Measurements from ENCODE around the gene ZNF77. TPM values are rescaled to one million over a fixed set of nuclear protein-coding genes. Genes with fewer than 3 reads are reported as not detected.

ZNF77 gene
- total and polyA plus RNA-seq, 2 donors (not counting 1 experiment from before 2014, with no cell fraction given) = 4.0 to 6.4 TPM

DNA sequence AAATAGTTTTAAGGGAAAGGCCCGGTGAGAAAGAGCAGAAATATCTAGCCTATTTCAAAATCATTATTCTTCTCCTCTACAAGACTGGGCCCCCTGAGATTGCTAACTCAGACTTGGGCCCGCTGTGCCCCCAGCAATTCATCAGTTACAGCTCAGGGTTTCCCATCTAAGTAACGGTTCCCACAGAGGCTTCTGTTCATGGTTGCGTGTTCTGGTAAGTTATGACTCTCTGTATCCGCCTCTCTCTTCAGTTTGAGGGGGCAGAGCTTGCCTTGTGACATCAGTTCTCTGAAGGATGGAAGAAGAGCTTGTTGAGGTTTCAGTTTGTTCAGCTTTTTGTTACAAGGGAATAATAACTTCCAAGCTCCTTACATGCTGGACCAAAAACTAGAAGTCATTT is 32.5 kb downstream of the ZNF77 start:
- Histone ChIP-seq H3K36me3 (replicated peaks in 1 of 2; ENCODE audit: control extremely low read depth in 1 of 2, control insufficient read depth in 1 of 2, extremely low read depth in 1 of 2, insufficient read depth in 2 of 2, low read length in 1 of 2) (peaks cover 9 to 19% of the 10 kb centered on the region in 2 experiments), H3K4me3 (ENCODE audit: control extremely low read depth in 1 of 5, extremely low read depth in 1 of 5, insufficient read depth in 1 of 5, low read depth in 2 of 5, low read length in 4 of 5) (no peak overlapping the region), H3K27ac (ENCODE audit: low read length in 2 of 2) (no peak overlapping the region), H4K20me1 (ENCODE audit: control insufficient read depth, insufficient read depth, low read length, poor library complexity, severe bottlenecking) (no peaks in the 10 kb centered on the region), H3K4me2 (replicated peaks; ENCODE audit: low read depth, low read length, poor library complexity, severe bottlenecking) (no peak overlapping the region), H3K27me3 (replicated peaks in 1 of 4; ENCODE audit: control extremely low read depth in 1 of 4, control insufficient read depth in 3 of 4, insufficient read depth in 4 of 4, low read length in 3 of 4) (no peaks in the 10 kb centered on the region), H3K9me3 (ENCODE audit: control extremely low read depth in 1 of 3, control insufficient read depth in 2 of 3, insufficient read depth in 1 of 3, low read length in 2 of 3) (peaks cover 3 to 8% (median 5%) of the 10 kb centered on the region in 3 donors), H3K9ac (ENCODE audit: low read length) (no peak overlapping the region), H3K79me2 (ENCODE audit: control insufficient read depth, insufficient read depth, low read length) (peaks cover 34% of the 10 kb centered on the region), H2AFZ (ENCODE audit: insufficient read depth, low read depth, low read length, poor library complexity, severe bottlenecking) (no peak overlapping the region), H3K4me1 (ENCODE audit: control insufficient read depth in 2 of 2, insufficient read depth in 2 of 2, low read length in 2 of 2) (no peaks in the 10 kb centered on the region)
- WGBS (ENCODE audit: insufficient coverage) = 100% methylated on average over 2 of the region's 5 CpGs
- TF ChIP-seq, protein P1, sequence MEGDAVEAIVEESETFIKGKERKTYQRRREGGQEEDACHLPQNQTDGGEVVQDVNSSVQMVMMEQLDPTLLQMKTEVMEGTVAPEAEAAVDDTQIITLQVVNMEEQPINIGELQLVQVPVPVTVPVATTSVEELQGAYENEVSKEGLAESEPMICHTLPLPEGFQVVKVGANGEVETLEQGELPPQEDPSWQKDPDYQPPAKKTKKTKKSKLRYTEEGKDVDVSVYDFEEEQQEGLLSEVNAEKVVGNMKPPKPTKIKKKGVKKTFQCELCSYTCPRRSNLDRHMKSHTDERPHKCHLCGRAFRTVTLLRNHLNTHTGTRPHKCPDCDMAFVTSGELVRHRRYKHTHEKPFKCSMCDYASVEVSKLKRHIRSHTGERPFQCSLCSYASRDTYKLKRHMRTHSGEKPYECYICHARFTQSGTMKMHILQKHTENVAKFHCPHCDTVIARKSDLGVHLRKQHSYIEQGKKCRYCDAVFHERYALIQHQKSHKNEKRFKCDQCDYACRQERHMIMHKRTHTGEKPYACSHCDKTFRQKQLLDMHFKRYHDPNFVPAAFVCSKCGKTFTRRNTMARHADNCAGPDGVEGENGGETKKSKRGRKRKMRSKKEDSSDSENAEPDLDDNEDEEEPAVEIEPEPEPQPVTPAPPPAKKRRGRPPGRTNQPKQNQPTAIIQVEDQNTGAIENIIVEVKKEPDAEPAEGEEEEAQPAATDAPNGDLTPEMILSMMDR (IDR thresholded peaks at IDR 0.05) = no peak
- no peak for TF ChIP-seq EZH2 (IDR thresholded peaks at IDR 0.05; ENCODE audit: borderline replicate concordance, insufficient read depth, low read depth, low read length, poor library complexity, severe bottlenecking)
- intact Hi-C loops (cut with micrococcal nuclease) = no loop called here
- Mint-ChIP-seq H3K27ac (no peak overlapping the region), H3K4me3 (no peak overlapping the region), H3K27me3 (no peaks in the 10 kb centered on the region), H3K4me1 (peaks cover 5% of the 10 kb centered on the region), H3K9me3 (ENCODE audit: insufficient read depth) (peaks cover 6% of the 10 kb centered on the region)
- POLR2A ChIA-PET = no interaction called here
- no peak for DNase-seq
- CTCF ChIA-PET = no interaction called here
- no peak for ATAC-seq (ENCODE audit: low read depth)

DNA sequence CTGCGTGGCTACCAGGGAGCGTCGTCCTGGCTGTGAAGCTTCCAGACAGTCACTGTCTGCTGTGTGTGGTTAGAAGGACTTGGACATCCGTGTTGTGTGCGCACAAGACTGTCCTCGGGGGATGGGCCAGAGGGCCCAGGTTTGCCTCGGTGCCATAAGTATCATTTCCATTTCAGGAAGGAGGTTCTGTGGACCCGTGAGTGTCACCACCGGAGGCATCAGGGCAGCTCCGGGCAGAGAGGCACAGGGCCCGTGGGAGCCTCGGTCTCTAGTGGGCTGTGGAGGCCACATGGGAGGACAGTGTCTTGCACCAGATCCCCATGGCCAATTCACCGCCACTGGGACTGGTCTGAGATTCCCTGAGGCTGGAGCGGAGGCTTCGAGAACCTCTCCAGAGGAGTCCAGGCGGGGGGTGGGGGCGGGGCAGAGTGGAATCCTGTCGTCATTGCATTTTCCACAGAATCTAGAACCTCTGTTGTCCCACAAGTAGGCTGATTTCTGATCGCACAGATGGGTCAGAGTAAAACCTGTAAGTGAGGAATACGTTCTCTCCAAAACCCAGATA is 38.1 kb downstream of the ZNF77 start:
- Histone ChIP-seq H3K27me3 (replicated peaks in 1 of 4; ENCODE audit: control extremely low read depth in 1 of 4, control insufficient read depth in 3 of 4, insufficient read depth in 4 of 4, low read length in 3 of 4) (no peaks in the 10 kb centered on the region), H3K9me3 (ENCODE audit: control extremely low read depth in 1 of 3, control insufficient read depth in 2 of 3, insufficient read depth in 1 of 3, low read length in 2 of 3) (no peaks in the 10 kb centered on the region), H3K79me2 (ENCODE audit: control insufficient read depth, insufficient read depth, low read length) (peaks cover 67% of the 10 kb centered on the region), H3K36me3 (replicated peaks in 1 of 2; ENCODE audit: control extremely low read depth in 1 of 2, control insufficient read depth in 1 of 2, extremely low read depth in 1 of 2, insufficient read depth in 2 of 2, low read length in 1 of 2) (peaks cover 0 to 3% of the 10 kb centered on the region in 2 experiments), H3K4me2 (replicated peaks; ENCODE audit: low read depth, low read length, poor library complexity, severe bottlenecking) (no peak overlapping the region), H2AFZ (ENCODE audit: insufficient read depth, low read depth, low read length, poor library complexity, severe bottlenecking) (no peak overlapping the region), H3K27ac (ENCODE audit: low read length in 2 of 2) (no peak overlapping the region), H3K9ac (ENCODE audit: low read length) (no peak overlapping the region), H3K4me3 (ENCODE audit: control extremely low read depth in 1 of 5, extremely low read depth in 1 of 5, insufficient read depth in 1 of 5, low read depth in 2 of 5, low read length in 4 of 5) (no peak overlapping the region), H3K4me1 (ENCODE audit: control insufficient read depth in 2 of 2, insufficient read depth in 2 of 2, low read length in 2 of 2) (peaks cover 2 to 5% of the 10 kb centered on the region in 2 donors), H4K20me1 (ENCODE audit: control insufficient read depth, insufficient read depth, low read length, poor library complexity, severe bottlenecking) (no peaks in the 10 kb centered on the region)
- Mint-ChIP-seq H3K9me3 (ENCODE audit: insufficient read depth) (no peaks in the 10 kb centered on the region), H3K27me3 (no peaks in the 10 kb centered on the region), H3K4me3 (no peak overlapping the region), H3K4me1 (peaks cover 13% of the 10 kb centered on the region), H3K27ac (no peak overlapping the region)
- ATAC-seq (ENCODE audit: low read depth) = no peak
- ChIA-PET CTCF (no interaction called here), POLR2A (no interaction called here)
- no peak for TF ChIP-seq EZH2 (IDR thresholded peaks at IDR 0.05; ENCODE audit: borderline replicate concordance, insufficient read depth, low read depth, low read length, poor library complexity, severe bottlenecking)
- TF ChIP-seq, protein P1 (IDR thresholded peaks at IDR 0.05) = no peak
- intact Hi-C loops (cut with micrococcal nuclease) = no loop called here
- no peak for DNase-seq
- WGBS (ENCODE audit: insufficient coverage) = 96% methylated on average over 17 of the region's 20 CpGs

Measured in B cell (primary cell).